Spleen (tissue), 7 donors: Measurements from ENCODE around the gene SGPL1.

Experiments
- CTCF ChIP-seq, 11 experiments: fragments of 200-600 bp in 7 of 11; fragments of 450-650 bp in 4 of 11; sonication (generic) in 4 of 11; IDR thresholded peaks in 8 of 11; conservative IDR thresholded peaks in 3 of 11; 1 replicate in 7 of 11; 2 replicates in 4 of 11; pipeline versions ENCODE4 v1.4.0 to v1.8.0; 2016 to 2021; ENCODE audit warnings: antibody characterized with exemption in 11 of 11, inconsistent platforms in 4 of 11, mild to moderate bottlenecking in 1 of 11
- POLR2A ChIP-seq, 3 donors: fragments of 450-650 bp; IDR thresholded peaks; one replicate each; pipeline ENCODE4 v1.5.1; 2017; ENCODE audit warnings: antibody characterized with exemption in 3 of 3, mild to moderate bottlenecking in 1 of 3
- donor health status: DM: no; HTN: no; CAD: no; lungs with moderate emphysema.
- donor health status: DM: no; HTN: no; CAD: no.
- donor health status: DM: no; HTN: no; CAD: no.

GRCh38 chr10:70770001-70770400, 45.7 kb upstream of the SGPL1 start:
- TF ChIP-seq CTCF (IDR thresholded peaks at IDR 0.05 in 8 of 11, conservative IDR thresholded peaks at IDR 0.05 in 3 of 11) (no peak), POLR2A (IDR thresholded peaks at IDR 0.05) (no peak)
